Measurements from ENCODE around the gene CNTN4.

DNA sequence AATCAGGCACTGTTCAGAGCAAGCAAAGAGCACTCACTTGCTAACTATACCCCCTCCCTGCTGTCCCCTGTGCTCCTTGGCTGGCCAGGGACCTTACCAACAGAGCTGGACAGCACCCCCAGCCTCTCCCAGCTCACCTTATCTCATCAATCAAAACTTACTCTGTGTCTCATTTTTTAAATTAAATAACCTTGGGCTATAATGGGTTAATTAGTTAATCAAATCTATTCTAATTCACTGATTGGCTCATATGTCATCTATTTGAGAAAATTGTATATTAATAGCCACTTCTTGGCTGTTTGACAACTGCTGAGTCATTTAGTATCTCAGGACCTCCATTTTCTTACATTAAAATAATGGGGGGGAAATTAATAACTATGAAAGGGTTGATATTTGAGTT is 988.6 kb downstream of the CNTN4 start:
- TF ChIP-seq, protein P1, sequence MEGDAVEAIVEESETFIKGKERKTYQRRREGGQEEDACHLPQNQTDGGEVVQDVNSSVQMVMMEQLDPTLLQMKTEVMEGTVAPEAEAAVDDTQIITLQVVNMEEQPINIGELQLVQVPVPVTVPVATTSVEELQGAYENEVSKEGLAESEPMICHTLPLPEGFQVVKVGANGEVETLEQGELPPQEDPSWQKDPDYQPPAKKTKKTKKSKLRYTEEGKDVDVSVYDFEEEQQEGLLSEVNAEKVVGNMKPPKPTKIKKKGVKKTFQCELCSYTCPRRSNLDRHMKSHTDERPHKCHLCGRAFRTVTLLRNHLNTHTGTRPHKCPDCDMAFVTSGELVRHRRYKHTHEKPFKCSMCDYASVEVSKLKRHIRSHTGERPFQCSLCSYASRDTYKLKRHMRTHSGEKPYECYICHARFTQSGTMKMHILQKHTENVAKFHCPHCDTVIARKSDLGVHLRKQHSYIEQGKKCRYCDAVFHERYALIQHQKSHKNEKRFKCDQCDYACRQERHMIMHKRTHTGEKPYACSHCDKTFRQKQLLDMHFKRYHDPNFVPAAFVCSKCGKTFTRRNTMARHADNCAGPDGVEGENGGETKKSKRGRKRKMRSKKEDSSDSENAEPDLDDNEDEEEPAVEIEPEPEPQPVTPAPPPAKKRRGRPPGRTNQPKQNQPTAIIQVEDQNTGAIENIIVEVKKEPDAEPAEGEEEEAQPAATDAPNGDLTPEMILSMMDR (IDR thresholded peaks at IDR 0.05) = no peak
- TF ChIP-seq POLR2A (IDR thresholded peaks at IDR 0.05) = no peak

Measured in right lobe of liver (tissue), 4 donors.